Upper lobe of right lung (tissue), 1 donor: ENCODE data around the gene EXOG. TPM values are rescaled to one million over a fixed set of nuclear protein-coding genes. Genes with fewer than 3 reads are reported as not detected.

Source experiments
- ATAC-seq: fragments of 200-7000 bp; cut with Tn5 transposase; one replicate; pipeline ENCODE4 v1.9.1; 2020; ENCODE audit warnings: mild to moderate bottlenecking, moderate library complexity
- DNase-seq: peaks from one replicate; pipeline ENCODE4 v3.0.0-alpha.2; 2020
- H3K27ac ChIP-seq: fragments of 200-600 bp; one replicate; pipeline ENCODE4 v1.8.0; 2022
- H3K27me3 ChIP-seq: fragments of 200-600 bp; one replicate; pipeline ENCODE4 v1.8.0; 2022; ENCODE audit warnings: mild to moderate bottlenecking
- H3K36me3 ChIP-seq: fragments of 200-600 bp; one replicate; pipeline ENCODE4 v1.8.0; 2022
- H3K4me1 ChIP-seq: fragments of 200-600 bp; one replicate; pipeline ENCODE4 v1.8.0; 2022
- H3K4me3 ChIP-seq: fragments of 200-600 bp; one replicate; pipeline ENCODE4 v1.8.0; 2022; ENCODE audit warnings: mild to moderate bottlenecking
- H3K9me3 ChIP-seq: fragments of 200-600 bp; one replicate; pipeline ENCODE4 v1.8.0; 2022
- intact Hi-C: fragments of 100-400 bp; cut with DNase I; formaldehyde crosslinking; loops from one replicate; pipeline ENCODE4 v1.11.0; 2022
- total RNA-seq: library from RNA; stranded (reverse); fragmentation: NEBNext Ultra II Directional; extraction: Animal tissue kit (Norgen Biotek cat#: 25700); gene quantifications from one replicate; pipeline ENCODE4 v1.2.1, GENCODE V29; 2021
- TF ChIP-seq, protein P1 (sequence below): fragments of 200-600 bp; IDR thresholded peaks from one replicate; pipeline ENCODE4 v1.8.0; 2022; ENCODE audit warnings: antibody characterized with exemption
- donor health status: DM: no; HTN: yes; CAD: no; lungs with severe emphysema.

The EXOG gene
- total RNA-seq, 1 donor from 2014 or later, result 10.7 TPM

DNA sequence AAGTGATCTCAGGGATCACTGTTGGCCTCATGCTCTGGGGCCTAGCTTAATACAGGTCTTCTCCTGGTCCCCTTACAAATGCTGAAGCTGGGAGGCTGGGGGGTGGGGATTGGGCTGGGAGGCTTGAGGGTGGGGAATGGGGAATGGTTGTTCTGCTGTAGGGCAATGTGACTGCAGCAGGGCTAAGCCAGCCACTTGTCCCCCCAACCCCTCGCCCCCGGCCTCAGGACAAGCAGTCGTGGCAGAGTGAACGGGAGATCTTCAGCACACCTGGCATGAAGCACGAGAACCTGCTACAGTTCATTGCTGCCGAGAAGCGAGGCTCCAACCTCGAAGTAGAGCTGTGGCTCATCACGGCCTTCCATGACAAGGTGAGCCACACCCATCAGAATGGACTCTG, 17.2 kb upstream of the EXOG start:
- DNase-seq (no peak), ATAC-seq (no peak)
- Histone ChIP-seq H3K36me3 (peaks cover 49% of the 10 kb centered on the region), H3K27me3 (no peaks in the 10 kb centered on the region), H3K4me1 (no peaks in the 10 kb centered on the region), H3K4me3 (no peak overlapping the region), H3K9me3 (no peaks in the 10 kb centered on the region), H3K27ac (no peak overlapping the region)
- intact Hi-C loops, result loop anchor here (5.0 kb wide), 1 partner anchor 132 kb away; the partner anchor contains the start of gene XYLB
- TF ChIP-seq, protein P1, sequence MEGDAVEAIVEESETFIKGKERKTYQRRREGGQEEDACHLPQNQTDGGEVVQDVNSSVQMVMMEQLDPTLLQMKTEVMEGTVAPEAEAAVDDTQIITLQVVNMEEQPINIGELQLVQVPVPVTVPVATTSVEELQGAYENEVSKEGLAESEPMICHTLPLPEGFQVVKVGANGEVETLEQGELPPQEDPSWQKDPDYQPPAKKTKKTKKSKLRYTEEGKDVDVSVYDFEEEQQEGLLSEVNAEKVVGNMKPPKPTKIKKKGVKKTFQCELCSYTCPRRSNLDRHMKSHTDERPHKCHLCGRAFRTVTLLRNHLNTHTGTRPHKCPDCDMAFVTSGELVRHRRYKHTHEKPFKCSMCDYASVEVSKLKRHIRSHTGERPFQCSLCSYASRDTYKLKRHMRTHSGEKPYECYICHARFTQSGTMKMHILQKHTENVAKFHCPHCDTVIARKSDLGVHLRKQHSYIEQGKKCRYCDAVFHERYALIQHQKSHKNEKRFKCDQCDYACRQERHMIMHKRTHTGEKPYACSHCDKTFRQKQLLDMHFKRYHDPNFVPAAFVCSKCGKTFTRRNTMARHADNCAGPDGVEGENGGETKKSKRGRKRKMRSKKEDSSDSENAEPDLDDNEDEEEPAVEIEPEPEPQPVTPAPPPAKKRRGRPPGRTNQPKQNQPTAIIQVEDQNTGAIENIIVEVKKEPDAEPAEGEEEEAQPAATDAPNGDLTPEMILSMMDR, result no peak

DNA sequence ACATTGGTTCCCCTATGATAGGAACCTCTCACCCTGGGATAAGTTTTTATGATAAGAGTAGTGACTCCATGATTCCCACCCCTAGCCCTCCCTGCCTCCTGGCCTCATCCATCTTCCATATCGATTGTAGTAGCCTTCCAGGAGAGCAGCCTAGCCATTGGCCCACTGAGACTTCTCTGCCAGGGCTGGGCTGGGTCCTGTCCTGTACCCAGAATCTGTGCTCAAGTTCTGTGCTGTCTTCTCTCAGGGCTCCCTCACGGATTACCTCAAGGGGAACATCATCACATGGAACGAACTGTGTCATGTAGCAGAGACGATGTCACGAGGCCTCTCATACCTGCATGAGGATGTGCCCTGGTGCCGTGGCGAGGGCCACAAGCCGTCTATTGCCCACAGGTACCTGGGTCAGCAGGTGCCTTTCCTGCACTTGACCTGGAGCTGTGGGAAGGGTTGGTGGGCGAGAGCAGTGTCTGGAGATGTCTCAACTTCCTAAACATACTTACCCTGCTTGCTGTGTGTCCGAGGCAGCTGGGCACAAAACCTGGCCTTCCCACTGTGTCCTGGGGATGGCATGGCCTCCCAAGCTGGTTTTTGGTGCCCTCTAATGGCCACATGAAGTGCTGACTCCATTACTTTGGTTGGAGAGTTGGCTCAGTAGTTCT, 16.6 kb upstream of the EXOG start:
- DNase-seq (no peak), ATAC-seq (peak; percentile 89)
- H3K9me3 ChIP-seq, result no peaks in the 10 kb centered on the region
- H3K27ac ChIP-seq, result no peak overlapping the region
- H3K36me3 ChIP-seq, result peaks cover 56% of the 10 kb centered on the region
- H3K4me3 ChIP-seq, result no peak overlapping the region
- intact Hi-C loops, result loop anchor here (5.0 kb wide), 1 partner anchor 132 kb away; the partner anchor contains the start of gene XYLB
- no peaks in the 10 kb centered on the region for H3K4me1 ChIP-seq
- H3K27me3 ChIP-seq, result no peaks in the 10 kb centered on the region
- TF ChIP-seq, protein P1, result peak; percentile 87

DNA sequence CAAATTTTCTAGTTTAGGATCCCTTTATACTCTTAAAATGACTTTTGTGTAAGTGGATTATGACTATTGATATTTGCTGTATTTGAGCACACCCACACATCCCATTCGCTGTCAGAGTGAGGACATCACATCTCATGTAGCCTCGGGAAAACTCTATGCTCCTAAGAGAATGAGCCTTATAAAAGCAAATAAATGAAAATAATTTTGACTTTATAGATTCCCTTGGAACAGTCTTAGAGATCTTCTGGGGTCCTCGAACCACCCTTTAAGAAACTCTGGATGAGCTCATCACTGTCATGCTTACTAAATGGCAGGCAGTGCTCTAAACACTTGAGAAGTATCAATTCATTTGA, 16.1 kb upstream of the EXOG start:
- Histone ChIP-seq H3K36me3 (peaks cover 61% of the 10 kb centered on the region), H3K27me3 (no peaks in the 10 kb centered on the region), H3K9me3 (no peaks in the 10 kb centered on the region), H3K4me1 (no peaks in the 10 kb centered on the region), H3K4me3 (no peak overlapping the region), H3K27ac (no peak overlapping the region)
- ATAC-seq (no peak), DNase-seq (no peak)
- intact Hi-C loops, result no loop called here
- TF ChIP-seq, protein P1, result no peak

DNA sequence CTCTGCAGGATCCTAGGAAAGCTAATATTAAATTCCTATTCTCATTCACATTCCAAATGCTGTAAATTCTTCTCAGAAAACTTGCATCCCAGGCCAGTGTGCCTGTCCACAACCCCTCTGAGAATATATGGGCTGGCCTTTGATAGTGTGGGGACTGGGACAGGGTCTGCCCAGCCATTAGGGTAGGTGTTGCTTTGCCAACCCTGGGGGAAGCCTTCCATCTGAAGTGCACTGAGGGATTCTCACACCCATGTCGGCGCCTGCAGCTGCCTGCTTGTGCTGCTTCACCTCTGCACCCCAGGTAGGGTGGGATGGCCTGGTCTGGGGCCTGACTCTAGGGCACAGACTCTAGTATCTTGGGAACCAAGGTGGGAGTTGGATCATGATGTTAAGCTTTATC, 15.2 kb upstream of the EXOG start:
- DNase-seq, result no peak
- H3K27ac ChIP-seq, result no peak overlapping the region
- H3K4me3 ChIP-seq, result no peak overlapping the region
- ATAC-seq, result no peak
- H3K9me3 ChIP-seq, result no peaks in the 10 kb centered on the region
- H3K36me3 ChIP-seq, result peaks cover 63% of the 10 kb centered on the region
- no peaks in the 10 kb centered on the region for H3K4me1 ChIP-seq
- intact Hi-C loops, result no loop called here
- TF ChIP-seq, protein P1, result no peak
- H3K27me3 ChIP-seq, result no peaks in the 10 kb centered on the region

DNA sequence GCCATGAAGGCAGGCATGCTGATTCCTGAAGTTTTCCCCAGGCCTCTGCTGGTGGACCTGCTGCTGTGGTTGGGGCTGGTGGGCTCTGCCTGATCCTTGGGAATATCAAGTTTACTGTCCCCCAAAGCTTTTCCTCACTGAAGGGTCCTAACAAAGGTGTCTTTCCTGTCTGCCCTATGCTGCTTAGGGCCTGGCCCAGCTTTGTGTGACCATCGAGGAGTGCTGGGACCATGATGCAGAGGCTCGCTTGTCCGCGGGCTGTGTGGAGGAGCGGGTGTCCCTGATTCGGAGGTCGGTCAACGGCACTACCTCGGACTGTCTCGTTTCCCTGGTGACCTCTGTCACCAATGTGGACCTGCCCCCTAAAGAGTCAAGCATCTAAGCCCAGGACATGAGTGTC, 13.2 kb upstream of the EXOG start:
- TF ChIP-seq, protein P1, result no peak
- no peaks in the 10 kb centered on the region for H3K27me3 ChIP-seq
- H3K4me1 ChIP-seq, result no peaks in the 10 kb centered on the region
- no peak overlapping the region for H3K27ac ChIP-seq
- no peak overlapping the region for H3K4me3 ChIP-seq
- H3K9me3 ChIP-seq, result no peaks in the 10 kb centered on the region
- DNase-seq (no peak), ATAC-seq (no peak)
- H3K36me3 ChIP-seq, result peaks cover 63% of the 10 kb centered on the region
- intact Hi-C loops, result no loop called here

DNA sequence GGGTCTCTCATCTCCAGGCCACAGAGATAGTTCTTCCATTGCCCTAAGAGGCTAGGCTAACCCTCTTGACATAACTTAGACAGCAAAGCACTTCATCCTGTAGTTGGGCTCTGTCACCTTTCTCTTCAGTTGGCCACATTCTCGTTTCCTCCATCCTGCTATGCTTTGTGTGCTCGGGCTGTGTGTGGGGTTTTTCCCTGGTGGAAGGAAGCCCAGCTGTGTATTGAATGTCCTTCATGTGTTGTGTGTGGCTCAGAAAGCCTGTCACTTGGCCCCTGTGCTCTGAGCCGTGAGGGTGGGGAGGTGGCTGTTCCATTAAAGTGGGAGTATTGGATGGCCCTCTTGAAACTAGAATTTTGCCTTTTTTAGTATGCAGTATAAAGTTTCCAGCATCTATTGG, 8.8 kb upstream of the EXOG start:
- no peaks in the 10 kb centered on the region for H3K9me3 ChIP-seq
- no peaks in the 10 kb centered on the region for H3K27me3 ChIP-seq
- H3K36me3 ChIP-seq, result peaks cover 34% of the 10 kb centered on the region
- H3K27ac ChIP-seq, result no peak overlapping the region
- H3K4me3 ChIP-seq, result no peak overlapping the region
- no peak for DNase-seq
- TF ChIP-seq, protein P1, result no peak
- intact Hi-C loops, result no loop called here
- H3K4me1 ChIP-seq, result no peaks in the 10 kb centered on the region
- ATAC-seq, result no peak
